ENCODE measurements around the gene LEPR.

Gene LEPR

DNA sequence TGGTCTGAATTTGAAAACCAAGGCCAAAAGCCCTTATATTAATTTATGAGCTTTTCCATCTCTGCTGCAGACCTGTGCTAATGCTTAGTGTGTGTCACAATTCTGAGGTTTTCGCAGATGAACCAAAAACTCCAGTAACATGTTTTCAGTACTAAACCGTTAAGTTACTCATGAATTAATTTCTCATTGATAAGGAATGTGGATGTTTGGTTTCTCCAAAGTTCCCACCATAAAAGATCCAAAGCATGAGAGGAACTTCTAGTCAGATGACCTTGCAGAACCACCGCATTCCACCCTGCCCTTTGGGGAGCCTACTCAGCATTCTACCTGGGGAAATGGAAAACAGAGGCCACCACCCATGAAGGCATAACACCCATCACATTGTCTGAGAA, 7.5 kb upstream of the LEPR start:
- peaks cover 0 to 2% of the 10 kb centered on the region in 2 donors for H3K36me3 ChIP-seq (ENCODE audit: control insufficient read depth in 2 of 2, insufficient read depth in 2 of 2, low read length in 2 of 2)
- H3K9ac ChIP-seq (ENCODE audit: low read length in 2 of 2) = no peak overlapping the region
- H3K4me1 ChIP-seq (ENCODE audit: control insufficient read depth, insufficient read depth, low read length) = no peaks in the 10 kb centered on the region
- no peaks in the 10 kb centered on the region for H3K9me3 ChIP-seq (ENCODE audit: control insufficient read depth in 2 of 2, low read length in 2 of 2)
- peaks cover 0 to 3% of the 10 kb centered on the region in 2 donors for H3K27me3 ChIP-seq (ENCODE audit: control insufficient read depth in 1 of 2, insufficient read depth in 2 of 2, low read length in 2 of 2)
- H3K27ac ChIP-seq (ENCODE audit: low read length) = no peak overlapping the region
- H3K4me3 ChIP-seq (ENCODE audit: low read length in 2 of 2) = no peak overlapping the region

DNA sequence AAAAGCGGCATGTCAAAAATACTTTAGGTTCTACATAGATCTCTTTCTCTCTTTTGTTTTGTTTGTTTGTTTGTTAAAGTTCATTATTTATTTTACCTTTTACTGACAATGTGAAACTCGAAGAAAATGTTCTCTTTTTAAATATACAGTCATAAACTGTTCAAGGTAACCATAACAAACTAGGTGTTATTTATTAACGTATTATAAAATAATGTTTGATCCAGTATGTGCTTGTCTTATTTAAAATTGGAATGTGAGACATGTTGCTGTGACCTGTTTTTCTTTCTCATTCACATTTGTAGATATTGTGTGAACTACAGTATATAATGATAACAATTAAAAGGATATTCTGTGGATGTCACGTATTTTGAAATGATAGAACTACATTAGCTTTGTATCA, 5.9 kb upstream of the LEPR start:
- Histone ChIP-seq H3K27me3 (ENCODE audit: control insufficient read depth in 1 of 2, insufficient read depth in 2 of 2, low read length in 2 of 2) (peaks cover 0 to 3% of the 10 kb centered on the region in 2 donors), H3K9ac (ENCODE audit: low read length in 2 of 2) (no peak overlapping the region), H3K4me1 (ENCODE audit: control insufficient read depth, insufficient read depth, low read length) (no peaks in the 10 kb centered on the region)

DNA sequence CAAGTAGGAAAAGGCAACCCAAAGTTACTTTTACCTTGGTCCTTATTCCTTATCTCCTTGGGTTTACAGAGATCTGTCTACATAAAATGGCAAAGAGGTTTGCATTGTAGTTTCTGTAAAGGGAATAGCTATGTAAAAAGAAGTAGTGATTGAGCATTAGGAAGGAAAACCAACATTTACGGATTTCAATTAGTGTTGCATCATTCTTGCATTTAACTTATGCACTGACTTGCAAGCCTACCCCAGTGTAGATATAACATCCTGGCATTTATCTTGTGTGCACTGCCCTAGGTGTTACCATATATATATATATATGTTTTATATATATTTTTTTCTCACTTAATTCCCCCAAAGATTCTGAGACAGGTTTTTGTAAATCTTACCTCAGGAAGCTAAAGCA, 3.7 kb upstream of the LEPR start:
- no peak overlapping the region for H3K9ac ChIP-seq (ENCODE audit: low read length in 2 of 2)
- peaks cover under 1% of the 10 kb centered on the region for H3K4me1 ChIP-seq (ENCODE audit: control insufficient read depth, insufficient read depth, low read length)
- H3K36me3 ChIP-seq (ENCODE audit: control insufficient read depth in 2 of 2, insufficient read depth in 2 of 2, low read length in 2 of 2) = no peaks in the 10 kb centered on the region
- no peak overlapping the region for H3K27ac ChIP-seq (ENCODE audit: low read length)
- no peaks in the 10 kb centered on the region for H3K9me3 ChIP-seq (ENCODE audit: control insufficient read depth in 2 of 2, low read length in 2 of 2)
- H3K4me3 ChIP-seq (ENCODE audit: low read length in 2 of 2) = no peak overlapping the region
- H3K27me3 ChIP-seq (ENCODE audit: control insufficient read depth in 1 of 2, insufficient read depth in 2 of 2, low read length in 2 of 2) = peaks cover 0 to 3% of the 10 kb centered on the region in 2 donors

More for the DNA sequence above, 5.9 kb upstream of the LEPR start:
- Histone ChIP-seq H3K36me3 (ENCODE audit: control insufficient read depth in 2 of 2, insufficient read depth in 2 of 2, low read length in 2 of 2) (no peaks in the 10 kb centered on the region), H3K9me3 (ENCODE audit: control insufficient read depth in 2 of 2, low read length in 2 of 2) (no peaks in the 10 kb centered on the region), H3K27ac (ENCODE audit: low read length) (no peak overlapping the region), H3K4me3 (ENCODE audit: low read length in 2 of 2) (no peak overlapping the region)

DNA sequence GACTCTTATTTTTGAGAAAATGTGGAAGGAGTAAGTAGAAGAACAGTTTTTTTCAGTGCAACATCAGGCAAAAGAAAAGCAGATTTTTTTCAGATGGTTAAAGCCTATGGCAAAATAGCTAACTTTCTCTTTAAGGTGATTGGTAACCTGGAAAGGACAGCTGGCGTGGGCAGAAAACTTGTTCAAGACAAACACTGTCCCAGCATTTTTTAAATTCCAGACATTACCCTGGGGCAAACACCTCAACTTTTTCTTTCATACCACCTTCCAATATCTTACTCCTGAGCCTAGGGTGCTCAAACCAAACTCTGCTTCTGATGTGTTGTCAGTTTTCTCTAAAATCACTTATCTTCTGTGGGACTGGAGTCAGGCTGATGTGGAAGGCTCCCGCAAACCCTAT, 2.7 kb upstream of the LEPR start:
- no peak overlapping the region for H3K9ac ChIP-seq (ENCODE audit: low read length in 2 of 2)
- H3K4me1 ChIP-seq (ENCODE audit: control insufficient read depth, insufficient read depth, low read length) = peaks cover 10% of the 10 kb centered on the region
- no peak overlapping the region for H3K27ac ChIP-seq (ENCODE audit: low read length)
- no peak overlapping the region for H3K4me3 ChIP-seq (ENCODE audit: low read length in 2 of 2)
- peaks cover 0 to 3% of the 10 kb centered on the region in 2 donors for H3K27me3 ChIP-seq (ENCODE audit: control insufficient read depth in 1 of 2, insufficient read depth in 2 of 2, low read length in 2 of 2)
- H3K9me3 ChIP-seq (ENCODE audit: control insufficient read depth in 2 of 2, low read length in 2 of 2) = no peaks in the 10 kb centered on the region
- H3K36me3 ChIP-seq (ENCODE audit: control insufficient read depth in 2 of 2, insufficient read depth in 2 of 2, low read length in 2 of 2) = no peaks in the 10 kb centered on the region

DNA sequence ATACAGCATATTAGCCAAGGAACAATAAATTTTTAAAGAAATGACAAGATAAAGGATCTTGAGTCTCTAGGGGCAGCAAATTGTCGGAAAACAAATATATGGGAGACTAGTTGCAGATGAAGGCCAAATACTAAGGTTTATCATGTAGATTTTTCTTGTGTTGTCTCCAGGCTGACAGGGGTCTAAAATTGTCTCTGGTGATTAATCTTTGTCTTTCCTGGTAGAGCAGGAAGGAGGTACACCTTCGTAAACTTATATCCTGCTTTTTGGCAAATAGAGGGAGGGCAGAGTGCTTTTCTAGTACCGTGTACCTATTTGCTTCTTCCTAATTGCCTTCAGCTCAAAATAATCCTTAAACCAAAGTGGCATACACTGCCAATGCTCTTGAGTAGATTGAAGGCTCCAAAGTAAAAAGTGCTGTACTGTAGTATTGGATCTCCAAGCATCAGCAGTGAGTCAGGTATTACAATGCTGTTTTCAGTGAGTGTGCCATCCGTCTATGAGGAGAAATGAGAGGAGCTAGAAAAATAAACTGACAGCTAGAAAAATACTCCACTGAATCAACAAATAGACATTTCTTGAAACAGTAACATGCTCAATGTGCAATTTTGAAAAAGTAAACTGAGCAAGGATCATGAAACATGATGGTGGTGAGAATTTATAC, 1.8 kb upstream of the LEPR start:
- no peak overlapping the region for H3K27ac ChIP-seq (ENCODE audit: low read length)
- H3K27me3 ChIP-seq (ENCODE audit: control insufficient read depth in 1 of 2, insufficient read depth in 2 of 2, low read length in 2 of 2) = peaks cover 0 to 3% of the 10 kb centered on the region in 2 donors
- H3K9me3 ChIP-seq (ENCODE audit: control insufficient read depth in 2 of 2, low read length in 2 of 2) = no peaks in the 10 kb centered on the region
- H3K4me1 ChIP-seq (ENCODE audit: control insufficient read depth, insufficient read depth, low read length) = peaks cover 13% of the 10 kb centered on the region
- H3K4me3 ChIP-seq (ENCODE audit: low read length in 2 of 2) = no peak overlapping the region
- H3K36me3 ChIP-seq (ENCODE audit: control insufficient read depth in 2 of 2, insufficient read depth in 2 of 2, low read length in 2 of 2) = no peaks in the 10 kb centered on the region
- no peak overlapping the region for H3K9ac ChIP-seq (ENCODE audit: low read length in 2 of 2)

DNA sequence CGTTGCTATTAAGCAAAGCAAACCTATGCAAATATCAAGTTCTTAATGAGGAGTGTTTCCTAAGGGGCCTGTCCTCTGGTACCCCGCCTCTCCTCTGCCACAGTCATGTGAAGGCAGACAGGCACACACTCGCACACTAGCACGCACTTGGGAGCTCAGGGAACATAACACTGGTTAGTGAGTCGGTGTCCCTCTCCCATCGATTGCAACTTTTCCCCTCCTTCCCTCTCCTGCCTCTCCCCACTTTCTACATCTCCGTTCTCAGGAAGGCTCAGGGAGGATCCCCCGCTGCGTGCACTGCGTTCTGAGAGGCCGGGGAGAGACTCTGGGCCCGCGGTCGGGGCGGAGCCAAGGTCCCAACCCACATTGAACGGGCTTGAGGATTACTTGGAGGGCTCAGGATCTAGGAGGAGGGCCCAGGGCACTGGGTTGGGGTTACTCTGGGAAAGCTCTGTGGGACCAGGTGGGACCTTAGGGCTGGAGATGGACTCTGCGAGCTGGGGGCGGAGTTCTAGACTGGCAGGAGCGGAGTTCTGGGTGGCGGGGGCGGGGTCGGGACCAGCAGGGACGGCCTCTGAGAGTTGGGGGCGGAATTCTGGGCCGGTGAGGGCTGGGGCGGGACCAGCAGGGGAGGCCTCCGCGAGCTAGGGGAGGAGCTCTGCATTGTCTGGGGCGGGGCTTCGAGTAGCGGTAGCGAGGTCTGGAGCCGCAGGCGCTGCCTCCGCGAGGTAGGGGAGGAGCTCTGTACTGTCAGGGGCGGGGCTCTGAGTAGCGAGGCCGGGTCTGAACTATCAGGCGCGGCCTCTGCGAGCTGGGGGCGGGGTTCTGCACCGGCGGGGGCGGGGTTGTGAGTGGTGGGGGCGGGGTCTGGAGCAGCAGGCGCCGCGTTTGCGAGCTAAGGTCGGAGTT, 533 bp upstream of the LEPR start:
- peaks cover 0 to 3% of the 10 kb centered on the region in 2 donors for H3K27me3 ChIP-seq (ENCODE audit: control insufficient read depth in 1 of 2, insufficient read depth in 2 of 2, low read length in 2 of 2)
- peaks cover 0 to 2% of the 10 kb centered on the region in 2 donors for H3K36me3 ChIP-seq (ENCODE audit: control insufficient read depth in 2 of 2, insufficient read depth in 2 of 2, low read length in 2 of 2)
- peak overlapping the region; percentile 74 to 78 for H3K9ac ChIP-seq (ENCODE audit: low read length in 2 of 2)
- H3K27ac ChIP-seq (ENCODE audit: low read length) = peak overlapping the region; percentile 92
- peak overlapping the region; percentile 75 to 94 for H3K4me3 ChIP-seq (ENCODE audit: low read length in 2 of 2)
- peaks cover 13% of the 10 kb centered on the region for H3K4me1 ChIP-seq (ENCODE audit: control insufficient read depth, insufficient read depth, low read length)
- no peaks in the 10 kb centered on the region for H3K9me3 ChIP-seq (ENCODE audit: control insufficient read depth in 2 of 2, low read length in 2 of 2)

DNA sequence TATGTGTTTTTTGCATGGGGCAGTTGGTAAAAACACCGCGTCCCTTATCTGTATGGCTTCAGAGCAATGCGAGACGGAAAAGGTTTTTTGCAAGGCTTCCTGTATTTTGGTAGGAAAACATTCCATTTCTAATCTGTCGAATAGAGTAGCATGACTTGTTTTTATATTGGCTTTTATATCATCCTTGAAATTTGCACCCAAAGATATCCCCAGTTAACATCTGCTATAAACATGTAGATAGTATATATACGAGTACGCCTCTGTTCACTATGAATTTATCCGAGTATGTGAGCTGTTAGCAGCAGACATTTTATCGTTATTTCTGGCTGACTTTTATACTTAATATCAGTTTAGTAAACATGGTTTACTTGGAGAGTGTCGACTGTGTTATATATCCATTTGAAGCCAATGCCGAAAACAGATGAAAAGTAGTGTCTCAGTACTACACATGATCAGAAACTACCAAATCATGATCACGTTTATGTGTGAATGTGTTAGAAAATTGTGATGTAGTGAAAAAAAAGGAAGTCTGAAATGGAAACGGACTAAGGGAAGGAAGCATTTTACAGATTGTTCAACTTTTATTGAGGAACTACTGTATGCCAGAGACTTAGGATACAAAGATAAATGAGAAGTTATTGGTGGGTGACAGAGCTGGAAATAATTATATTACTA, 1.0 kb downstream of the LEPR start:
- Histone ChIP-seq H3K27ac (ENCODE audit: low read length) (peak overlapping the region; percentile 92), H3K27me3 (ENCODE audit: control insufficient read depth in 1 of 2, insufficient read depth in 2 of 2, low read length in 2 of 2) (no peaks in the 10 kb centered on the region), H3K36me3 (ENCODE audit: control insufficient read depth in 2 of 2, insufficient read depth in 2 of 2, low read length in 2 of 2) (peaks cover 13 to 14% of the 10 kb centered on the region in 2 donors), H3K9me3 (ENCODE audit: control insufficient read depth in 2 of 2, low read length in 2 of 2) (no peaks in the 10 kb centered on the region), H3K9ac (ENCODE audit: low read length in 2 of 2) (peak overlapping the region; percentile 86 to 93), H3K4me3 (ENCODE audit: low read length in 2 of 2) (peak overlapping the region; percentile 94 to 95), H3K4me1 (ENCODE audit: control insufficient read depth, insufficient read depth, low read length) (peaks cover 13% of the 10 kb centered on the region)

DNA sequence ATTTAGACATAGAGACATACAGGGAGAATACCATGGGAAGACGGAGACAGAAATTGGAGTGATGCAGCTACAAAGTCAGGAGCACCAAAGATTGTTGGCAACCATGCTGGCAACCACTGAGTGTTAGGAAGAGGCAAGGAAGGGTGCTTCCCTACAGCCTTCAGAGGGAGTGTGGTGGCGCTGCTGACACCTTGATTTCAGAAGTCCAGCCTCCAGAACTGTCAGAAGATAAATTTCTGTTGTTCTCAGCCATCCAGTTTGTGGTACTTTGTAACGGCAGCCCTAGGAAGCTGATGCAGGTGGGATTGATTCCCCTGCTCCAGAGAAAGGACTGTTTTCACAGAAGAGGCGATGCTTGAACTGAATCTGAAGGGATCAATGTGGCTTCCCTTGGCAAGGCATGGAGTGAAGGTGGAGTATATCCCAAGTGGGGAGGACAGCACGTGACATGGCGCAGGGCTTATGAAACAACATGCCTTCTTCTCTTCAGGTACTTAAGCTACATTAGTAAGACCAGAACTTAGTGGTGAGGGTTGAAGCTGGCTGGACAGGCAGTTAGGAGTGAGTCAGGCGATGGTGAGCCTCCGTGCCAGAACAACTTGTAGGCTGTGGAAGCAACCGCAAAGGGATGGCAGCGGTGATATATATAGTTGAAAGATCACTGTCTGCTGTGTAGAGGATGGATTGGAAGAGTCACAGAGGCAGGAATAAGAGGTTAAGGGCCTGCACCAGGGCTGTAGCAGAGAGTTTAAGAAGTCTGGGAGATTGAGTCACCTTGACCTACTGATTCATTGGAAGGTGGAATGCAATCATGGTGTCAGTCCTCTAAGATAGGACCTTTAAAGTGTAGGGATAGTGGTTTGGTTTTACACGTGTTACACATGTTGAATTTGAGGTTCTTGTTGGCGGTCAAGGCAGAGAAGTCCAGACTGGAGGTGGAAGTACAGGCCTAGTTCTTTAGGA, 2.1 kb downstream of the LEPR start:
- Histone ChIP-seq H3K4me3 (ENCODE audit: low read length in 2 of 2) (peak overlapping the region; percentile 94 to 95), H3K27me3 (ENCODE audit: control insufficient read depth in 1 of 2, insufficient read depth in 2 of 2, low read length in 2 of 2) (no peaks in the 10 kb centered on the region), H3K9ac (ENCODE audit: low read length in 2 of 2) (no peak overlapping the region), H3K27ac (ENCODE audit: low read length) (no peak overlapping the region), H3K36me3 (ENCODE audit: control insufficient read depth in 2 of 2, insufficient read depth in 2 of 2, low read length in 2 of 2) (peaks cover 16 to 18% of the 10 kb centered on the region in 2 donors), H3K4me1 (ENCODE audit: control insufficient read depth, insufficient read depth, low read length) (peaks cover 13% of the 10 kb centered on the region), H3K9me3 (ENCODE audit: control insufficient read depth in 2 of 2, low read length in 2 of 2) (no peaks in the 10 kb centered on the region)

DNA sequence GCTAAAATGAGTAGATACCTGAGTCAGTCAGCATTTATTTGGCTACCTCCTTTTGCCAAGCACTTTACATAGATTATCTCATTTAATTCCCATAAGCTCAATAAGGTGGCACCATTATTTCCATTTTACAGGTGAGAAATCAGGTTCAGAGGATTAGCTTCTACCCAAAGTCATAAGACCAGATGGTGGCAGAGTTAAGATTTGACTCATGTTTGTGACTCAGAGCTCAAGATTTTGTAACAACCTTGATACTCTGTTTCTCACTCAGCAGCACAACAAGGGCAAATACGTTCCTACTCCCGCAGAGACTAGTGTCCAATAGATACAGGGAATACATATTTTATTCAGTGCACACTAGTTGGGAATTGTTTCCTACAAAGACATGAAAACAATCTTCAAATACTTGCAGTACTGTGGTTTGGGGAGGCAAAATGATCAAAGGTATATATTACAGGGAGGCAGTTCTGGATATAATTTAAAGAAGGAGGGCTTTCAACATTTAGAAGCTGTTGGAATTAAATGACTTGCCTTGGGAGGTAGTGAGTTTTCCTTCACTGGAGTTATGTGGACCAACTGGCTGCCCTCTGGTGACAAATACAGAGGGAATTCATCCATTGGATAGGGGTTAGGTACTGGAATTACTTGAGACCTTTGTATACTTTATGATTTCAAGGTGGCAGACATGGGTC, 3.6 kb downstream of the LEPR start:
- Histone ChIP-seq H3K9ac (ENCODE audit: low read length in 2 of 2) (no peak overlapping the region), H3K27me3 (ENCODE audit: control insufficient read depth in 1 of 2, insufficient read depth in 2 of 2, low read length in 2 of 2) (no peaks in the 10 kb centered on the region), H3K4me3 (ENCODE audit: low read length in 2 of 2) (no peak overlapping the region), H3K4me1 (ENCODE audit: control insufficient read depth, insufficient read depth, low read length) (peaks cover 13% of the 10 kb centered on the region), H3K36me3 (ENCODE audit: control insufficient read depth in 2 of 2, insufficient read depth in 2 of 2, low read length in 2 of 2) (peaks cover 20% of the 10 kb centered on the region in 2 donors), H3K27ac (ENCODE audit: low read length) (no peak overlapping the region), H3K9me3 (ENCODE audit: control insufficient read depth in 2 of 2, low read length in 2 of 2) (no peaks in the 10 kb centered on the region)

Data from stomach smooth muscle (tissue), 2 donors.